Caco-2 (cell line): Measurements from ENCODE around the gene HOXB3. TPM values are rescaled to one million over a fixed set of nuclear protein-coding genes. Genes with fewer than 3 reads are reported as not detected.

ENCODE experiments used
- BruUV-seq: library from RNA; stranded (reverse); fragments of 400-500 nt; replicated peaks from 2 replicates; lab custom pipeline; 2021; lab: Mats Ljungman, UMichigan
- CTCF ChIA-PET: fragments of 300-600 bp; sonication (Branson Sonifier 250); formaldehyde crosslinking; loops from one replicate; lab custom pipeline; 2022; ENCODE audit warnings: antibody characterized with exemption; lab: Charles Lee
- POLR2A ChIA-PET: fragments of 300-600 bp; sonication (Branson Sonifier 250); formaldehyde crosslinking; loops from one replicate; lab custom pipeline; 2022; ENCODE audit warnings: antibody characterized with exemption; lab: Charles Lee
- DNase-seq, 2 experiments: peaks; one replicate each; pipeline versions ENCODE4 v3.0.0 to v3.0.0-alpha.2; 2020 to 2022
- H3K27me3 ChIP-seq: replicated peaks from 2 replicates; pipeline ENCODE4 v1.6.0; 2011; ENCODE audit warnings: low read length; ENCODE audit not compliant: control insufficient read depth, insufficient read depth
- H3K36me3 ChIP-seq: 2 replicates; pipeline ENCODE4 v1.5.1; 2011; ENCODE audit warnings: low read length; ENCODE audit not compliant: control insufficient read depth, insufficient read depth
- H3K4me1 ChIP-seq: fragments of 250-450 bp; sonication (Bioruptor Pico); 2 replicates; pipeline ENCODE4 v1.5.1; 2020; ENCODE audit warnings: mild to moderate bottlenecking
- H3K4me3 ChIP-seq: 2 replicates; pipeline ENCODE4 v1.5.1; 2011; ENCODE audit warnings: low read depth, mild to moderate bottlenecking, control low read depth, low read length
- H3K9me3 ChIP-seq: fragments of 250-450 bp; sonication (Bioruptor Pico); 2 replicates; pipeline ENCODE4 v1.5.1; 2020; ENCODE audit warnings: mild to moderate bottlenecking, moderate library complexity
- H3K27ac Mint-ChIP-seq: one replicate; pipeline ENCODE4 v1.8.0; 2022; ENCODE audit warnings: mixed read lengths; ENCODE audit not compliant: unreplicated experiment
- H3K27me3 Mint-ChIP-seq: one replicate; pipeline ENCODE4 v1.8.0; 2022; ENCODE audit warnings: mixed read lengths; ENCODE audit not compliant: insufficient read depth, unreplicated experiment
- H3K36me3 Mint-ChIP-seq: one replicate; pipeline ENCODE4 v1.8.0; 2022; ENCODE audit warnings: mild to moderate bottlenecking, mixed read lengths; ENCODE audit not compliant: insufficient read depth, unreplicated experiment
- H3K4me1 Mint-ChIP-seq: one replicate; pipeline ENCODE4 v1.8.0; 2022; ENCODE audit warnings: low read depth, mixed read lengths; ENCODE audit not compliant: unreplicated experiment
- H3K4me3 Mint-ChIP-seq: one replicate; pipeline ENCODE4 v1.8.0; 2022; ENCODE audit warnings: mild to moderate bottlenecking, moderate library complexity, mixed read lengths; ENCODE audit not compliant: unreplicated experiment
- H3K9me3 Mint-ChIP-seq: one replicate; pipeline ENCODE4 v1.8.0; 2022; ENCODE audit warnings: mixed read lengths; ENCODE audit not compliant: unreplicated experiment
- CTCF ChIP-seq, 2 experiments: fragments of 200-600 bp in 1 of 2; IDR thresholded peaks; 1 replicate in 1 of 2; 2 replicates in 1 of 2; pipeline versions ENCODE4 v1.5.1 to v1.8.0; 2011 to 2022; ENCODE audit warnings: antibody characterized with exemption in 1 of 2, control low read depth in 1 of 2, inconsistent platforms in 1 of 2, low read depth in 1 of 2, low read length in 1 of 2, mild to moderate bottlenecking in 1 of 2, moderate library complexity in 1 of 2; ENCODE audit not compliant: insufficient read depth in 1 of 2, severe bottlenecking in 1 of 2, unreplicated experiment in 1 of 2
- intact Hi-C: fragments of 100-400 bp; cut with micrococcal nuclease; formaldehyde crosslinking; loops from one replicate; pipeline ENCODE4 v1.10.0; 2022; ENCODE audit not compliant: unreplicated experiment
- total RNA-seq: library from RNA; stranded (reverse); gene quantifications from 2 replicates; pipeline ENCODE4 v1.2.3, GENCODE V29; 2022

HOXB3 gene
- total RNA-seq, 1 experiment from 2014 or later, result 7.2 TPM

- BruUV-seq, result no TSS peak
- intact Hi-C loops, result no loop called here
- no peak overlapping the region for H3K4me3 Mint-ChIP-seq
- no peak overlapping the region for H3K27ac Mint-ChIP-seq
- Histone ChIP-seq H3K36me3 (no peaks in the 10 kb centered on the region), H3K4me1 (peaks cover 8% of the 10 kb centered on the region; the same call in 1 of the 2 replicates), H3K9me3 (no peaks in the 10 kb centered on the region), H3K27me3 (no peaks in the 10 kb centered on the region), H3K4me3 (no peak overlapping the region)
- H3K4me1 Mint-ChIP-seq, result no peaks in the 10 kb centered on the region
- no peak for DNase-seq
- CTCF ChIA-PET, result interaction anchor here (1.0 kb wide), 1 partner anchor 60 kb away, joined by 3 read pairs; no protein-coding TSS in a partner anchor
- no peaks in the 10 kb centered on the region for H3K9me3 Mint-ChIP-seq
- no peak for TF ChIP-seq CTCF (IDR thresholded peaks at IDR 0.05; ENCODE audit: insufficient read depth in 1 of 2, low read depth in 1 of 2, low read length in 1 of 2, severe bottlenecking in 1 of 2, unreplicated experiment in 1 of 2)
- POLR2A ChIA-PET, result no interaction called here
- no peaks in the 10 kb centered on the region for H3K36me3 Mint-ChIP-seq
- H3K27me3 Mint-ChIP-seq, result no peaks in the 10 kb centered on the region
Observed at GRCh38 chr17:48563867-48564187, 26.2 kb downstream of the HOXB3 start.

- H3K9me3 ChIP-seq, result no peaks in the 10 kb centered on the region
- CTCF ChIA-PET, result interaction anchor here (1.0 kb wide), 1 partner anchor 41 kb away, joined by 3 read pairs; no protein-coding TSS in a partner anchor
- no peak overlapping the region for H3K4me3 ChIP-seq
- no peak for DNase-seq
- no peak for TF ChIP-seq CTCF (IDR thresholded peaks at IDR 0.05; ENCODE audit: insufficient read depth in 1 of 2, low read depth in 1 of 2, low read length in 1 of 2, severe bottlenecking in 1 of 2, unreplicated experiment in 1 of 2)
- no TSS peak for BruUV-seq
- H3K36me3 ChIP-seq, result no peaks in the 10 kb centered on the region
- no peaks in the 10 kb centered on the region for H3K4me1 Mint-ChIP-seq
- intact Hi-C loops, result no loop called here
- H3K36me3 Mint-ChIP-seq, result no peaks in the 10 kb centered on the region
- POLR2A ChIA-PET, result interaction anchor here (0.5 kb wide), 1 partner anchor 82 kb away, joined by 3 read pairs; no protein-coding TSS in a partner anchor
- H3K4me1 ChIP-seq, result peaks cover 8% of the 10 kb centered on the region; the same call in 1 of the 2 replicates
- H3K27me3 ChIP-seq, result no peaks in the 10 kb centered on the region
- H3K27me3 Mint-ChIP-seq, result no peaks in the 10 kb centered on the region
- H3K27ac Mint-ChIP-seq, result no peak overlapping the region
- no peaks in the 10 kb centered on the region for H3K9me3 Mint-ChIP-seq
- no peak overlapping the region for H3K4me3 Mint-ChIP-seq
Observed at GRCh38 chr17:48563385-48563838, 26.6 kb downstream of the HOXB3 start.

- intact Hi-C loops, result no loop called here
- POLR2A ChIA-PET, result interaction anchor here (0.5 to 0.6 kb wide), 2 partner anchors 53 to 81 kb away, joined by 3 to 4 read pairs; no protein-coding TSS in a partner anchor
- H3K36me3 Mint-ChIP-seq, result no peaks in the 10 kb centered on the region
- no peak overlapping the region for H3K4me3 Mint-ChIP-seq
- H3K9me3 Mint-ChIP-seq, result no peaks in the 10 kb centered on the region
- no peak for TF ChIP-seq CTCF (IDR thresholded peaks at IDR 0.05; ENCODE audit: insufficient read depth in 1 of 2, low read depth in 1 of 2, low read length in 1 of 2, severe bottlenecking in 1 of 2, unreplicated experiment in 1 of 2)
- H3K27ac Mint-ChIP-seq, result no peak overlapping the region
- DNase-seq, result no peak
- Histone ChIP-seq H3K4me3 (no peak overlapping the region), H3K4me1 (peaks cover 8% of the 10 kb centered on the region; the same call in 1 of the 2 replicates), H3K36me3 (no peaks in the 10 kb centered on the region), H3K27me3 (no peaks in the 10 kb centered on the region), H3K9me3 (no peaks in the 10 kb centered on the region)
- CTCF ChIA-PET, result interaction anchor here (0.5 to 1.0 kb wide), 2 partner anchors 30 to 41 kb away, joined by 3 read pairs; no protein-coding TSS in a partner anchor
- no peaks in the 10 kb centered on the region for H3K27me3 Mint-ChIP-seq
- BruUV-seq, result no TSS peak
- no peaks in the 10 kb centered on the region for H3K4me1 Mint-ChIP-seq
Observed at GRCh38 chr17:48562934-48563333, 27.1 kb downstream of the HOXB3 start.
